HG03342 (cell line): Measurements from ENCODE around the gene TBX15.
"Not testable (repeated sequence)": the region's sequence is repeated elsewhere in the genome, so short reads cannot be mapped to it uniquely, and the experiment has no call there.

Experiments
- ATAC-seq: cut with Tn5 transposase; IDR thresholded peaks from one replicate; pipeline ENCODE4 v1.9.1; 2021; ENCODE audit warnings: mild to moderate bottlenecking, moderate library complexity; ENCODE audit not compliant: unreplicated experiment

TBX15 gene

DNA sequence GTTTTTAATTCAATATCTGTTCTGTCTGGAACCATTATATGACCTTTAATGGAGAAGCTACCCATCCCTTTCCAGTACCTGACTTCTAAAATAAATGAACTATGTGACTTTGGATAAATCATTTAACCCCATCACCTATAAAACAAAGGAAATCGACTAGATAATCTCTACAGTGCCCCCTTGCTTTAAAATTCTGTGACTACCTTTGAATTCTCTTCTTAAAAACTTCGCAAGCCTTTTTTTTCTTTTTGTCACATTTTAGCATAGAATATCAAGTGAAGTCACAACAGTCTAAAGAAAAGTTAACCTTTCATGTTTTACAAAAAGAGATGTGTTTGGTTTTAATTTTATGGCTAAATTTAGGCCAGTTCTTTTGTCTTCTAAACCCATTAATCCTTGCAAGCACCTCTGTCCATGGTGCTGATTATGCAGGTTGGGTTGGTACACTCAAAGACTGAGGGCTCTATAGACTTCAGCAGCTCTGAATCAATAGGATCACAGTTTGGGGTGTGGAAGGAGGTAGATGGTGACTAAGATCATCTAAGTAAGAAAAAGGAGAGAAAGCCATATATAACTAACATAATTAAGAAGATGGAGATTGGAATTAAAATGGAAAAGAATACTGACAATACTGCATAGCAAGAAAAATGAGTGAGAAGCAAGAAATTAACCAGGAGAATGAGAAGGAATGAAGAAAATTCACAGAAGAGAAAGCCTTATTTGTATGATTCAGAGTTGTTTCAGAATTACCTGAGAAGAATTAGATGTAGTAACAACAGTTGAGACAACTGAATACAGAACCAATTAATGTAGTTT is 59.2 kb downstream of the TBX15 start:
- no peak for ATAC-seq

DNA sequence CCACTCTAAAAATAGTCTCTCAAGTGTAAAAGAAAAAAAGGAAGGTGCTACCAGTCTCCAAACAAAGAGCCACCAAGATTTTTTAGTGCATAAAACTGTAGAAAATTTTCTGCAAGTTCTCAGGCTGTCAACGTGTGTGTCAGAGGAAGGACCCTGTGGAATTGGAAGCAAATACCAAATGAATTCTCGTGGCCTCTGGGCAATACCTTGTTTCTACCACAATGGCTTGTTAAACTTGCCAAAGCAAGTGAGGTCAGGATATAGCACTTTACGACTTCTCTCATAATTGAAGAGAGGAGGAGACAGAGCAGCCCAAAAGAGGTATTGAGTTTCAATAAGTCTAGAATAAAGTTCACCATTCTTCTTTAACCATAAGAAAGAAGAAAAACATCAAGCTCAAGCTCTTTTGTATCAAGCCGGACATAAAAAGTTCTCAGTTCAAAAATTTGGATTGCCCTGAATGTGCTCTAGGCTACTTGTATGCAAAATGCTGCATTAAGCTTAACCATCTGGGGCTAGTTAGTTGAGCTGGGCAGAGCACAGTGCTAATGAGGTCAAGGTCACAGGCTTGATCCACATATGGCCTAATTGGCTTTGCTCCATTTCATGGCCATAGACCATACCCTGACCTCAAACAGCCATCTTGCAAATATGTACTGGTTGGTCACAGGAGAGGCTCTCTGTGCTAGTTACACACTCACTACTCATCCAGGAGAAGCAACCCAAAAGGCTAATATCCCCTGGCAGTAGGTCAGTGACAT is 60.5 kb downstream of the TBX15 start:
- no peak for ATAC-seq

- ATAC-seq, result no peak
Measured at GRCh38 chr1:118926261-118926660, 61.9 kb downstream of the TBX15 start.

- no peak for ATAC-seq
Measured at GRCh38 chr1:118925651-118926050, 62.5 kb downstream of the TBX15 start.

- no peak for ATAC-seq
Measured at GRCh38 chr1:118923319-118923718, 64.8 kb downstream of the TBX15 start.

DNA sequence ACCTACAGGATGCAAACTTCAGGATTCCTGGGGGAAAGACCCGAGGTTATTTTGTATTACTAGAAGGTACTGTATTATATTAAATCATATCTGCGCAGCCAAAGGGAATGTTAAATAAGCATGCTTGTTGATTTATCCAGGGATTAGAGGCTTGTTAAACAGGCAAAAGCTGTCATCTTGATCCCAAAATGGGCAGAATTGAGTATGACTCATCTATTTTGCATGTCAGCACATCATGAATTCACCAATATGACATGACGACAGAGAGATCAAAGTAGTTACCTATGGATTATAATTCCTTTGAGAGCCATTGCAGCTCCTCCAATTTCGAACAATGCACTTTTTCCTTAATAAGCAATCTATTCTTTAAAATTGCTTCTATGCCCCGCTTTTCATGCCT is 66.1 kb downstream of the TBX15 start:
- no peak for ATAC-seq

DNA sequence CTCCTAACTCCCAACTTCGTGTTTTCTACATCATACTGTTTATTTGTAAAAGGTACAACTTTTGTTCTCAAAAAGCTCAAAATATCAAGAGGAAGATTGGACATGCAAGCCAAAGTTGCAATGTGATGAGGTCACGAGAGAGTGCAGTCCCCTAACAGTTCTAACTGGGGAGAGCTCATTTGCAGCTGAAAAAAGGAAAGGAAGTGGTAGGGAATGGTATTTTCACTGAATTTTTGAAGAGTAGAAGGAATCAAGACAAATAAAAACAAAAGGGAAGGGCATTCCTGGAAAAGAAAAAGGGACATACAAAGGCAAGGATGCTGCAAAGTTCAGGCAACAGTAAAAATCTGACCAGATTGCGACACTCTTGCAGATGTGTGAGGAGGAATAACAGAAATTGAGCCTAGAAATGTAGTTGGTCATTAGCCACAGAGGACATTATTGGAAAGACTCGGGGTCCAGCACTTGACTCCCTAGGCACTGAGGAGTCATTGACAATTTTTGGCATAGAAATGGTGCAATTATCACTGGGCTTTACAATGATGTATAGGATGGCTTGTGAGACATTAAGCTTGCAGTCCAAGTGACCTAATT is 67.9 kb downstream of the TBX15 start:
- ATAC-seq, result no peak

DNA sequence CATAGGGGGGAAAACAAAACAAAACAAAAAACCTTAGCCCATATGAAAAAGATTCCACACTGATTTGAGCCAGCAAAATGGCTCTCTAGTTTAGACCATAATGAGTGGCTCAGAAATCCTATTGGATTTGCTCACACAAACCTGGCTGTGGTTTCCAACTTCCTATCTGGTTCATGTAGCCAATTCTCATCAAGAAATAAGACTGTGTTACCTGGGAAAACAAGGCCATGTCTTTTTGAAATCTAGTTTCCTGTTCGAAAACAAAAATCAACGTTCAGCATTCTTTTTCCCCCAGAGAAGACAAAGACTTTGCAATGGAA is 69.2 kb downstream of the TBX15 start:
- ATAC-seq, result peak; percentile 7

DNA sequence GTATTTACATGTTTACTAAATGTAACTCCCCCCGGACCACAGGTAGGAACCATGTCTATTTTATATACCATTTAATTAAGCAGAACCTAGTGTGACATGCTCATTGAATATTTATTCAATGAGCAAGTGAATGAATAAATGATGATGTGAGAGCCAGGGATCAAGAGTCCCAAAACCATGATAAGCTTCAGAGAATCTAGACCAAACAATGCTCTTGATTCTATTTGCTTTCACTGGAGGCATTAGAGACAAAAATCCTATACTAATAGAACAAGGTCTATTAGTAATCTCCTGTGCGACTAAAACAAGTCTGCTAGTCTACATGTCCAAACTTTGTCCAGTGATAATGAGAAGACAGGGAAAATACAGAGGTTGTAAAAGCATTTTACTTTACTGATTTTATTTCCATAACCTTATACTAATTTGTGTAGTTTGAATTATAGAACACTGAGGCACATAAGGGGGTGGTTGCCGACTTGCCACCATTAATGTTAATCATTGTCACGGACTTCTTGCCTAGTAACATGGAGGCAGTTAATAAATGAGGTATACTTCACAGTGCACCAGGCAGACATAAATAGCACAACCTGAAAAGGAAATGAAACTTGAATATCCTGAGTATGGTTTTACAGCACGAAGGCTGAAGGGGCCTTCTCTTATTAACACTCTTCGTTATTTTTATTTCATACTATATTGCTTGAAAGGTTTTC is 69.8 kb downstream of the TBX15 start:
- peak; percentile 77 for ATAC-seq

GRCh38 chr1:118916346-118916745 is 71.8 kb downstream of the TBX15 start:
- not testable (repeated sequence) for ATAC-seq

DNA sequence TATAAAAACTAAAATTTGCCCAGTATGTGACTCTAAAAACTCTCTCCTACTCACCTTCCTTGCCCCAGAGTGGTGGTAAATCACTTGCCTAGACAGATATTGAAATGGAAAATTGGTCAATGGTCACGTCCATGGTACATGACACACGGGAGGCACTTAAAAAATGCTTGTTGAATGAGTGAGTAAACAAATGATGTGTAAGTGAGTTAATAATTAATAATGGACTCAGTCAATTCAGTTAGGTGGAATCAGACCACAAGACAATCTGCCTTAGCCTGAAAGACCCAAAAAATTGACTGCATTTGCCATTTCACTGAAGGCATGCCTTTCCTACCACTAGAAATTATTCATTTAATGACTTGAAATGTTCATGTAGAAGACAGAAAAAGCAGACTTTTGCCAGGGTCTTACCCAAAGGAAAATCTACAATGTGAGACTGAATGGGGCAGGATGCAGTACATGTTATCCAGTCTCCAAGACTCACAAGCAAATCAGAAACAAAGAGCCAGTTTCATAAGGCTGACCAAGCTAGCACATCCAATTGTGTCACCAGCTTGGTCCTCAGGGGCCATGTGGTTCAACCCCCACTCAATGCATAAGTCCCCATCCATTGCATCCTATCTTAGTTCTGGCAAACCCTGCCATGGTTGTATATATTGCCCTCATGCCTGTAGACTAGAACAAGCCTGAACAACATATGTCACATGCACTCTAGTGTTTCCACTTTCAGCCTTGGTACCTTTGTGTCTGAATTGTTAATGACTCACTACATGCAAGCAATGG is 73.6 kb downstream of the TBX15 start:
- ATAC-seq, result peak; percentile 57

GRCh38 chr1:118913818-118914217 is 74.3 kb downstream of the TBX15 start:
- no peak for ATAC-seq

- ATAC-seq, result no peak
Measured at GRCh38 chr1:118912574-118912973, 75.6 kb downstream of the TBX15 start.

DNA sequence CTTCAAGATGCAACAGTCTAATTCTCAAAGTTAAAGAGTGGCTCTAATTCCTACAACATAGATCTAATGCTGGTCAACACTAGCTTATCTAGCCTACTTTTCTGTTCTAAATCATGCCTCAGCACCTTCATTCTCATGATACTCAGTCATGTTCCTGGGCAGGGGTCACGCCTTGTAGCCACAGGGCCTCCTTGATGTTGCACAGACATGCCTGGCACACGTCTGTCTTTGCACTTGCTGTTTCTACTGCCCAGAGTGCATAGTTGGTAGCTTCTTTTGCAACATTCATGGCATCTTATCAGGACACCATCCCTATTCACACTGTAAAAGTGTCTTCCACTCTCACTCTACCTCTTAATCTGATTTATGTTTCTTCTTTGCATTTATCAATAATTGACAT is 76.6 kb downstream of the TBX15 start:
- no peak for ATAC-seq

GRCh38 chr1:118907466-118907865 is 80.7 kb downstream of the TBX15 start:
- no peak for ATAC-seq

DNA sequence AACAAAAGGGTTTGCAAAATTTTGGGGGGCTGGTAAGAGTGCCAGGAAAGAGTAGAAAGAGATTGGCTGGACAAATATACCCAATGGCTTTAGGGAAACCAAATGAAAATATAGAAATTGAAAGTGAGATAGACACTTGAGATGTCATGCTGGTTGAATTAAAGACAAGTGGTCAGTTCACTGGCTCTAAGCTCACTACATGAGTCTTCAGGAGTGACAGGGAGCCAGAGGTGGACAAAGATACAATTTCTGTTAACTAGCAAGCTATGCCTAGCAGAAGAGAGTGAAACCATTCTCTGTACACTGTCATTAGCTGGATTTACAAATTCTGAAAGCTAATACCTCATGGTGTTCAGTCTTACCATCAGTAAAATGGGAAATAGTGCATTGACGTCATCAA is 82.5 kb downstream of the TBX15 start:
- no peak for ATAC-seq

- no peak for ATAC-seq
Measured at GRCh38 chr1:118905196-118905595, 82.9 kb downstream of the TBX15 start.

- no peak for ATAC-seq
Measured at GRCh38 chr1:118902711-118903191, 85.4 kb downstream of the TBX15 start.

DNA sequence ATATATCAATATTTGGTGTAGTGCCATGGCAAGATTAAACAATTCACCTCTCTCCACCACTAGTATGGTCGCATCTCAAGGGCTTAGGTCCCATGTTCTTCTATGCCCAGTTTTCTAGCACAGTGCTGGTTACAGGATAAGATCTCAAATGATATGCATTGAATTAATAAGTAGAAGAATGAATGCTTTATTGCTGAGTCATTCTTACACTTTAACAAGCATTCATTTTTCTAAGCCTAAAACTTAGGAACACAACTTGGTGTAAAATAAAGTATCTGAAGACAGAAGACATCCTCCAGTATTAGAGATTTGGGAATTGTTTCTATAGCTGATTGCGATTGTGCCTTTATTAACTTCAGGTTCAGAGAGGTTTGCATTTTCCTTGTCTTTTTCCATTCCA is 85.8 kb downstream of the TBX15 start:
- ATAC-seq, result no peak

DNA sequence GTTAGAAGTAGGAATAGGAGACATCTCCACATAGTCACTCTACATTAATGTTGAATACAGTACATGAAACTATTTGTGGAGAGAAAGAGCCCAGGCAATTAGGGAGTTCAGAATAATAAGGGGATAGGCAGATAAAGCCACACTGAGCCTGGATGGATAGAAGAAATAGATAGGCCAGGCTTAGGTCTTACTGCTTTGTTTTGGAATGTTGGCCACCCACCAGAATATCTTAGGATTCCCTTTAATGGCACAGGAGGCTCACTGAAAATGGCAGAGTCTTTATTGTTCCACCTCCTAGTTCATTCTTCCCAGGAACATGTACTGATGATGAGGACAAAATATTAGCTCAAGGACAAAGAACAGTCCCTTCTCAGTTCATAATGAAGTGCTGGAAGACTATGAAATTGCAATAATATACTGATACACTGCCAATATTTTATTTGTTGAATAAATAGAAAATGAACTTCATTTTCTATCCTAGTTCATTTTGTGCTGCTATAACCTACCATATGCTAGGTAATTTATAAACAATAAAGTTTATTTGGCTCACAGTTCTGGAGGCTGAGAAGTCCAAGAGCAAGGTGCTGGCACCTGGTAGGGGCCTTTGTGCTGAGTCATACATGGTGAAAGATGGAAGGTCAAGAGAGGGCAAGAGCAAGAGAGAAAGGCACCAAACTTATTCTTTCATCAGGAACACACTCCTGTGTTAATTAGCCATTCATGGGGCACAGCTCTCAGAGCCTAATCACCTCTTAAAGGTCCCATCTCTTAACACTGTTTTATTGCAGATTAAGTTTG is 87.3 kb downstream of the TBX15 start:
- ATAC-seq, result no peak
